Central memory CD8-positive, alpha-beta T cell (primary cell): Measurements from ENCODE around the gene THBS2.

Experiments
- ATAC-seq: fragments of 150-1000 bp; cut with Tn5 transposase; replicated peaks from 2 replicates; pipeline ENCODE4 v1.10.0; 2022; ENCODE audit warnings: mild to moderate bottlenecking, moderate FRiP score, moderate number of reproducible peaks; ENCODE audit not compliant: poor library complexity, severe bottlenecking; ENCODE audit errors: extremely low read depth
- DNase-seq, 2 donors: peaks; one replicate each; pipeline ENCODE4 v3.0.0; 2021; ENCODE audit warnings: low spot score in 2 of 2
- H3K27ac Mint-ChIP-seq: one replicate; pipeline ENCODE4 v1.8.0; 2022; ENCODE audit warnings: low read depth, mild to moderate bottlenecking, moderate library complexity, mixed read lengths
- H3K27me3 Mint-ChIP-seq: one replicate; pipeline ENCODE4 v1.8.0; 2022; ENCODE audit warnings: mixed read lengths
- H3K36me3 Mint-ChIP-seq: one replicate; pipeline ENCODE4 v1.8.0; 2022; ENCODE audit warnings: mild to moderate bottlenecking, moderate library complexity, mixed read lengths; ENCODE audit not compliant: insufficient read depth
- H3K4me1 Mint-ChIP-seq: one replicate; pipeline ENCODE4 v1.8.0; 2022; ENCODE audit warnings: mixed read lengths
- H3K4me3 Mint-ChIP-seq: one replicate; pipeline ENCODE4 v1.8.0; 2022; ENCODE audit warnings: mild to moderate bottlenecking, moderate library complexity, mixed read lengths
- H3K9me3 Mint-ChIP-seq: one replicate; pipeline ENCODE4 v1.8.0; 2022; ENCODE audit warnings: mixed read lengths

THBS2 gene

DNA sequence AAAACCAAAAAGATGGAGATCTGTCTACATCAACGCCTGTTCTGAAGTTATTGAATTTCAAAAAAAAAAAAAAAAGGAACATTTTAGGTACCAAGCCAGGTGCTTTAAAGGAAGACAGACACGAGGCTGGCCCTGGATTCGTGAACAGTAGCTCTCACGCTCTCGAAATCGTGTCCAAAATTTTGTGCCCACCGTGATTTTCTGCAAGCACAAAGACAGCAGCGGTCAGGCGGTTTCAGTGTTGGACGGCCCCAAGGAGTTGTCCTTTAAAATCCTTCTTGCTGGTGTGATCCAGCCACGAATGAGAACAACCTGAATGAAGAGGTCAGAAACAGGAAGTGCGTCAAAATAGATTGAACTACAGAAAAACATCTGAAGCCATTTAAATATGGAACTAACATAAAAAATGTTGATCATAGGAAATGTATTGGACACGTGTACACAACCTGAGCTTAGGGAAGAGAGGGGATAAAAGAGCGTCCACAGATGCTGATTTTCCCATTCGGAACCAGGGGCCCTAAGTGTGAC, 78.2 kb downstream of the THBS2 start:
- DNase-seq (no peak), ATAC-seq (no peak)
- no peak overlapping the region for H3K4me3 Mint-ChIP-seq
- H3K36me3 Mint-ChIP-seq: no peaks in the 10 kb centered on the region
- H3K4me1 Mint-ChIP-seq: no peaks in the 10 kb centered on the region
- no peak overlapping the region for H3K27ac Mint-ChIP-seq
- H3K27me3 Mint-ChIP-seq: peaks cover 55% of the 10 kb centered on the region
- H3K9me3 Mint-ChIP-seq: no peaks in the 10 kb centered on the region

DNA sequence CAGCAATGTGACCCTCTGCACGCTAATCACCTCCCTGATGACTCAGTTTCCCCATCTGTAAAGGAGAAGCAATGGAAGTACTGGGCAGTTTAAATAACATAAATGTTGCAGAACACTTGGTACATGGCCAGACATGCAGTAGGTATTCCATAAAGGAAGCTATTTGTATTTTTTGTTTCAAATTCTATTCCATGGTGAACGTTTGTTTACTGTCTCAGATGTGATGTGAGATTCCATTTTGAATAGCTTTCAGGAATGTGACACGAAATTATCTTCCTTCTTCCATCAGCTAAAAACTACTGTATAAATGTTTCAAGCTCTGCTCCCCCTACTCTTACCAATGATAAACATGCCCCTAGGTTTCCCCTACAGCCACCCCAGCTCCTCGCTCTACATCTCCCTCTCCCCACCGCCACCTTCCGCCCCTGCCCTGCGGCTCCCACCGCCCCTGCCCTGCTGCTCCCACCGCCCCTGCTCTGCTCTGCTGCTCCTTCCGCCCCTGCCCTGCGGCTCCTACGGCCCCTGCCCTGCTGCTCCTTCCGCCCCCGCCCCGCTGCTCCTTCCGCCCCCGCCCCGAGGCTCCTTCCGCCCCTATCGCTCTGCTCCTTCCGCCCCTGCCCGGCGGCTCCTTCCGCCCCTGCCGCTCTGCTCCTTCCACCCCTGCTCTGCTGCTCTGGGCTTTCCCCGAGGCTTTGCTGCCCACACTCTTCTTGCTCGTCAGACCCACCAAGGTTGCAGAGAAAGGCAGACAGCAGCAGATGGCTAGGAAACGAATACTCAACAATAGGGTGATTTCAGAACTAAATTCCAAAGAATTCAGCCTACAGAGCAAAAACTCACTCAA, 78.9 kb downstream of the THBS2 start:
- no peak overlapping the region for H3K4me3 Mint-ChIP-seq
- no peaks in the 10 kb centered on the region for H3K36me3 Mint-ChIP-seq
- H3K27me3 Mint-ChIP-seq: peaks cover 59% of the 10 kb centered on the region
- DNase-seq: no peak
- no peak for ATAC-seq
- H3K4me1 Mint-ChIP-seq: no peaks in the 10 kb centered on the region
- H3K27ac Mint-ChIP-seq: no peak overlapping the region
- H3K9me3 Mint-ChIP-seq: no peaks in the 10 kb centered on the region

DNA sequence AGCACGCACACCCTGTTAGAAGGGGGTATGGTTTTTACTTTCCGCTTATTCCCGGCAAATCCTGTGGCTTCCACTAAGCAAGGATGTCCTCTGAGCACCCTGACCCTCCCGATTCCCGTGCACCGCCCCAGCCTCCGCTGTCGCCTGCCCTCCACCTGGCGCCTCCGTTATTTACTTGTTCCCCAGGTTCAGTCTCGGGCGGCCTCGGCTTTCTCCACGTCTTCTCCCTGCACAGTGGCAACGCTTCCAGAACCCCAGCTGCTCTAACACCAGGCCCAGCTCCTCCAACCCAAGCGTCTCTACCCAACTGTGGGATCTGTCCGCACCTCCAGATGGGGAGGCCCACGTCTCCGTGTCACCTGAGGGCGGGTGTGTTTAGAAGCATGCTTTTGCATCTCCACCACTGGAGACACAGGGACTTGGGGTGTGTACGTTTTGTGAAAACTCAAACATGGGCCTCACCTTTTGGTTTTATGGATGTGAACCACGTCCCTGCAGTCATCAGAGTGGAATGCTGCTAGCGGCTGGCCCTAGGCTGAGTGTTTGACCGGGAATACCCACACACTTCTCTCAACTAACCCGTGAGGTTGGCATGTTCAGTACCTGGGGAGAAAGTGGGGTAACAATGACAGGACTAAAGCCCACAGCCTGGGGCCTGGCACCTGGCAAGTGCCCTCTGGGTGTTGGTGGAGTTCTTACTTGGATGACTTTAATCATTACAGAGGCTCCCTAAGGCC, 79.9 kb downstream of the THBS2 start:
- Mint-ChIP-seq H3K36me3 (no peaks in the 10 kb centered on the region), H3K27me3 (peaks cover 49% of the 10 kb centered on the region), H3K9me3 (no peaks in the 10 kb centered on the region), H3K27ac (no peak overlapping the region), H3K4me3 (no peak overlapping the region), H3K4me1 (no peaks in the 10 kb centered on the region)
- DNase-seq: no peak
- no peak for ATAC-seq

DNA sequence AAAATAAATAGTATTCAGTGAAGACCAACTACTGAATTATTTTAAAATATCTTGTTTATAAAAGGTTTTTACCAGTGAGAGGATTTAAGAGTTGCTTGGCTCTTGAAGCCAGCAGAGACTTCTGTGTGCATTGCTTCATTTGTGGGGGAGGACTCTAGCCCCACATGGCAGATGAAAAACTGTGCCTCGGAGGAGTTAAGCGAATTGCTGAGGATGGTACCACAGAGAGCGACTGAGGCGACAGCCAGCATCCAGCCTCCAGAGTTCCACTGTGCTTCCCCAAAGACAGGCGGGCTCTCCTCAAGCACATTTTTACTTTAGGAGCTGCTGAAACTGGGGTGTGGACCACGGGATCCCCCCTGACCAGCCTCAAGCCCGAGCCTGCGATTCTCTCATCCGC, 80.7 kb downstream of the THBS2 start:
- ATAC-seq: no peak
- Mint-ChIP-seq H3K4me1 (no peaks in the 10 kb centered on the region), H3K27me3 (peaks cover 41% of the 10 kb centered on the region), H3K36me3 (no peaks in the 10 kb centered on the region), H3K27ac (no peak overlapping the region), H3K9me3 (no peaks in the 10 kb centered on the region), H3K4me3 (no peak overlapping the region)
- DNase-seq: no peak

DNA sequence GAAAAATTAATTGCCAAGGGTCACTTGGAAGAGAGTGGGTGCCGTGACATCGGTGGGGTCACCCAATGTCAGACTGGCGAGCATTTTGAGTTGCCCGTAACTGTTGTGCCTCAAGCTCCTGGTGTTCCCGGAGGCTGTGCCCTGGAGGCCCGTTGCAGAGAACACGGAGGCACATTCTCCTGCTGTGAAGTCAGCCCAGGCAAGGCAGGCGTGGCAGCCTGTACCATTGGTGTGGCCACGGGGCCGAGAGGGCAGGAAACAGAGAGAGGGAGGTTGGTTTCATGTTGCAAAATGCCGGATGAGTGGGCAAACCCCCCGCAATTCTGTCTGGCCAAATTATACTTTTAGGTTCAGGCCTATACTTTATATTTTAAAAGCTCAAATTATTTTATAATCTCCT, 81.2 kb downstream of the THBS2 start:
- Mint-ChIP-seq H3K4me3 (no peak overlapping the region), H3K9me3 (no peaks in the 10 kb centered on the region), H3K27ac (no peak overlapping the region), H3K36me3 (no peaks in the 10 kb centered on the region), H3K4me1 (no peaks in the 10 kb centered on the region), H3K27me3 (peaks cover 41% of the 10 kb centered on the region)
- no peak for ATAC-seq
- no peak for DNase-seq

DNA sequence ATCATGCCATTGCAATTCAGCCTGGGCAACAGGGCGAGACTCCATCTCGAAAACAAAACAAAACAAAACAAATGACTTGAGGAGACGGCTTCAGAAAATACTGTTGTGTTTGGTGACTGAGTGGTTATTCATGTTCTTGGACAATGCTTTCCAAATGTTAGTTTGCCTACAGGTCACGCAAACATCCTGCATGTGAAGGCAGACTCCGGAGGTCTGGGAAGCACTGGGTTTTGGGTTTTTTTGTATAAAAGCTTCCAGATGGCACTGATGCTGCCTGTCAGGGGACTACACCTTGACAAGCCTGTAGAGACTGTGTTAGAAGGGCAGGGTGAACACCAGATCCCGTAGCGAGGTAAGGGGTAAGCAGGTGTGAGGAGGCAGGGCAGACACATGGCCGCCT, 81.7 kb downstream of the THBS2 start:
- Mint-ChIP-seq H3K27me3 (peaks cover 40% of the 10 kb centered on the region), H3K9me3 (no peaks in the 10 kb centered on the region), H3K4me3 (no peak overlapping the region), H3K36me3 (no peaks in the 10 kb centered on the region), H3K4me1 (no peaks in the 10 kb centered on the region), H3K27ac (no peak overlapping the region)
- DNase-seq (no peak), ATAC-seq (no peak)

DNA sequence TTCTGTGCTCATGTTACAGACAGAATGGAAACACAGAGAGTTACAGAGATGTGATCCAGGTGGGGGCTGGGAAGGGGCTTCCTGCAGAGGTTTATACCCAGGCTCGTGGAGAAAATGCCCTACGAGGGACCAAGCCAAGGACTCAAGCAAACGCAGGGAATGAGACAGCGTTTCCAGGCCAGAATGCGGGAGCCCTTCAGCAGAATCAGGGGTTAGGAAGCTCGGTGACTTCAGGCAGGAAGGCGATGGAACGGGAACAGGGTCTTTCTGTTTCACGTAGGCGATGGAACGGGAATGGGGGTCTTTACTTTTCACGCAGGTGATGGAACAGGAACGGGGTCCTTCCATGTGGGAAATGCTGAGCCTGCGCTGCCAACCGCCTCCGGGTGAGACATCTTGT, 82.6 kb downstream of the THBS2 start:
- Mint-ChIP-seq H3K4me1 (no peaks in the 10 kb centered on the region), H3K9me3 (no peaks in the 10 kb centered on the region), H3K36me3 (no peaks in the 10 kb centered on the region), H3K27ac (peak overlapping the region; percentile 50), H3K4me3 (no peak overlapping the region), H3K27me3 (peaks cover 30% of the 10 kb centered on the region)
- no peak for DNase-seq
- no peak for ATAC-seq

DNA sequence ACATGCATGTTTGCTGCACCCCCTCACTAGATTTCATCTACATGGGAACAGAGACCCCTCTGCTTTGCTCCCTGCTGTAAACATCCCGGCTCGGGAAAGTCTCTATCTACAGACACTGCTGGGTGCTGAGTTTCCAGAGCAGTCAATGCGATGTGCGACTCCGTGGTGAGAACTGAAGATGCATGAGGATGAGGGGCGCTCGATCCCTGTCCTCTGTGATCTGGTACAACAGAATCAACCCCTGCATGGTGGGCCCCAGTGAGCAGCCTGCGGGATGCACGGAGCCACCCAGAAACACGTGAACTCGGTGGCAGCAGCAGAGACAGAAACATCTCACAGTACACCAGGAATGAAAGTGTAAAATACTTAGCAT, 83.1 kb downstream of the THBS2 start:
- ATAC-seq (no peak), DNase-seq (no peak)
- Mint-ChIP-seq H3K4me3 (no peak overlapping the region), H3K36me3 (no peaks in the 10 kb centered on the region), H3K4me1 (no peaks in the 10 kb centered on the region), H3K27me3 (peaks cover 26% of the 10 kb centered on the region), H3K27ac (peak overlapping the region; percentile 50), H3K9me3 (no peaks in the 10 kb centered on the region)

DNA sequence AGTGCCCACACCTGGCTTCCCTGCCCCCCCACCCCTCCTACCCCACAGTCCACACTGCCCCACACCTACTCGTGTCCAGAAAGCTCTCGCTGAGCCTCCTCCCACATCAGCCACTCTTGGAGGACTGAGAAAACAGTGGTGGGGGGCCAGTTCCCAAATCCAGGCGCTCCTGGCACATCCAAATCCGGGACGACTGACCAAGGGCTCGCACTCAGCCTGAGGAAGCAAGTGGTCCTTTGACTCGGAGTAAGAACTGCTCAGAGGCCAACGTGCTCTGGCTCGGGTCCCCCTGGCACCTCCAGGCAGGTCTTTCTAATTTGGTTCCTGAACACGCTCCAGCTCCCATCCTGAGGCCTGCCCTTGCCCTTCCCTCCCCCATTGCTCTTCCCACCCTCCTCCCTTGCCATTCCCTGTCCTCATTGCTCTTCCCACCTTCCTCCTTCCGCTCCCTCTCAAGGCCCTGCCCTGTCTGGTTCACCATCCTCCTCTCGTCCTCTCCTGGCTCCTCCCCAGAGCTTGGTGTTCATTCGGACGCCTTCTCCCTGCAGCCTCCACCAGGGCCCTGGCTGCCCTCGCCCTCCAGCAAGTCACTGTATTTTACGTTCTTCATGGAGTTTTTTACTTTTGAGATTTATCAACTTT, 83.6 kb downstream of the THBS2 start:
- Mint-ChIP-seq H3K27ac (no peak overlapping the region), H3K27me3 (peaks cover 21% of the 10 kb centered on the region), H3K4me1 (no peaks in the 10 kb centered on the region), H3K36me3 (no peaks in the 10 kb centered on the region), H3K9me3 (no peaks in the 10 kb centered on the region), H3K4me3 (no peak overlapping the region)
- ATAC-seq (no peak), DNase-seq (no peak)

DNA sequence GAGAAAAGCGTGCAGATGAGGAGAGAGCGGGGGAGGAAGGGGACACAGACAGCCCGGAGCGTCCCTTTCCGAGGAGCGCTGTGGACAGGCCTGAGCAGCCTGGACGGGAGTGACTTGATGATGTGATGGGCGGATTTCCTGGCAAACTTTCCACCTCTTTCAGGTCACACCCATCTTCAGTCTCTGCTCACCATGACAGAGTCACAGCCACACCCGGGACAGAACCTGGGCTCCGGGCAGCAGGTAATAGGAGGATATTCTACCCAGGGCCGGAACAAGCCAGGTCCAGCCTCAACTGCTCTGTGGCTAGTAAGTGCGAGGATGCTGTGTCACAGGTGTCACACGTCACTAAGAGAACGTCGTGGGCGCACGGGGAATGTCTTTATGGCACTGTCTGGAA, 84.3 kb downstream of the THBS2 start:
- Mint-ChIP-seq H3K27ac (no peak overlapping the region), H3K4me1 (no peaks in the 10 kb centered on the region), H3K9me3 (no peaks in the 10 kb centered on the region), H3K36me3 (no peaks in the 10 kb centered on the region), H3K4me3 (no peak overlapping the region), H3K27me3 (peaks cover 16% of the 10 kb centered on the region)
- no peak for ATAC-seq
- DNase-seq: no peak

DNA sequence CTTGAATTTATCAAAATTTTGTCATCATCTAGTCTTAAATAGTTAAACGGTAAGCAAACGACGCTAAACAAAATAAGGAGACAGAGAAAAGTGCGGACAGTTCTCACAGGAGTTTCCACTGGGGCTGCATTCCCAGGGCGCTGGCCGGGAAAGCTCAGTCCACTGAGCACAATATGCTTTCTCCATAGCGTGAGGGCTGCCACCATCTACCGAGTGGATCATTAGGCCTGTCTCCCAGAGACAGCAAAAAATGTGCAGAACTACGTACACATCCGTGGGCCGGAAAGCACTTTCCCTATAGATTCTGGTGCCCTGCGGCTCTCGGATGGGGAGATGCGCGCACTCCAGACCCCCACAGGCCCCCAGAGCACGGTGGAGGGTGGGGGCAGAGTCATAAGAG, 84.9 kb downstream of the THBS2 start:
- H3K4me1 Mint-ChIP-seq: no peaks in the 10 kb centered on the region
- H3K9me3 Mint-ChIP-seq: no peaks in the 10 kb centered on the region
- H3K27me3 Mint-ChIP-seq: peaks cover 16% of the 10 kb centered on the region
- no peak for ATAC-seq
- H3K36me3 Mint-ChIP-seq: no peaks in the 10 kb centered on the region
- no peak overlapping the region for H3K27ac Mint-ChIP-seq
- no peak for DNase-seq
- no peak overlapping the region for H3K4me3 Mint-ChIP-seq

DNA sequence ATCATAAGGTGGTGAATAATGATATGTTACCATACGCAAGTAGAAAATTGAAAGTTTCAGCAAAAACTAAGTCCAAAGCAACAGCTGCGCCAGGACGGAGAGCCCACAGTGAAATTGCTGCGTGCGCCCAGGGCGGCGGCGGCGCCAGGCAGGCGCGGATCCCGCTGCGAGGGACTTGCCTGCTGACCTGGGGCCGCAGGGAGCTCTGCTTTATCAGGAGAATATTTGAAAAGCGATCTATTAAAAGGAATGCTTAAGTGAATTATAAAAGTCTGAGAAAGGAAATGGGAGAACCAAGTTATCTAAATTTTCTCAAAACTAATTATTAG, 85.4 kb downstream of the THBS2 start:
- ATAC-seq: no peak
- H3K4me3 Mint-ChIP-seq: no peak overlapping the region

More for the DNA sequence above, 85.4 kb downstream of the THBS2 start:
- Mint-ChIP-seq H3K36me3 (no peaks in the 10 kb centered on the region), H3K27me3 (peaks cover 18% of the 10 kb centered on the region), H3K27ac (no peak overlapping the region), H3K4me1 (no peaks in the 10 kb centered on the region), H3K9me3 (no peaks in the 10 kb centered on the region)
- DNase-seq: no peak
